A549 (cell line): ENCODE data around the gene TMPRSS7.

ENCODE experiments used
- CHD2 ChIP-seq: fragments of 150-350 bp; IDR thresholded peaks from 2 replicates; pipeline ENCODE4 v1.6.1; 2014; ENCODE audit warnings: low read length; ENCODE audit not compliant: partially characterized antibody
- EP300 ChIP-seq, 2 experiments: fragments of >200 bp; sonication (Bioruptor Twin); formaldehyde crosslinking; IDR thresholded peaks; 2 replicates in 1 of 2; 3 replicates in 1 of 2; pipeline ENCODE4 v1.6.1; 2016 to 2017
- GATA3 ChIP-seq: IDR thresholded peaks from 2 replicates; pipeline ENCODE4 v1.6.1; 2012; ENCODE audit warnings: borderline replicate concordance
- JUNB ChIP-seq: fragments of >200 bp; sonication (Bioruptor Twin); formaldehyde crosslinking; IDR thresholded peaks from 2 replicates; pipeline ENCODE4 v1.6.1; 2016
- MAZ ChIP-seq: fragments of 150-350 bp; IDR thresholded peaks from 2 replicates; pipeline ENCODE4 v1.6.1; 2014; ENCODE audit warnings: antibody characterized with exemption, low read depth, low read length, borderline replicate concordance
- POLR2AphosphoS2 ChIP-seq: conservative IDR thresholded peaks from 2 replicates; pipeline ENCODE4 v1.6.1; 2012; ENCODE audit warnings: low read length, improper control_type of control experiment, inconsistent platforms
- RAD21 ChIP-seq, 2 experiments: fragments of >200 bp in 1 of 2; sonication (Bioruptor Twin) in 1 of 2; formaldehyde crosslinking in 1 of 2; IDR thresholded peaks in 1 of 2; conservative IDR thresholded peaks in 1 of 2; 2 replicates in 1 of 2; 3 replicates in 1 of 2; pipeline ENCODE4 v1.6.1; 2012 to 2018; ENCODE audit warnings: inconsistent platforms in 1 of 2
- RFX5 ChIP-seq: fragments of 450-650 bp; IDR thresholded peaks from 2 replicates; pipeline ENCODE4 v1.7.1; 2014; ENCODE audit warnings: antibody characterized with exemption, mild to moderate bottlenecking, moderate library complexity
- RNF2 ChIP-seq: fragments of 200-600 bp; sonication (generic); IDR thresholded peaks from 2 replicates; pipeline ENCODE4 v1.6.1; 2016; ENCODE audit warnings: low read depth, mild to moderate bottlenecking, antibody characterized with exemption, moderate library complexity, borderline replicate concordance
- SREBF2 ChIP-seq: fragments of 450-650 bp; IDR thresholded peaks from 2 replicates; pipeline ENCODE4 v1.6.1; 2014; ENCODE audit warnings: mild to moderate bottlenecking, moderate library complexity
- TF ChIP-seq, protein P1 (sequence below): fragments of >200 bp; sonication (Bioruptor Twin); formaldehyde crosslinking; IDR thresholded peaks from 3 replicates; pipeline ENCODE4 v1.5.1; 2016
- TF ChIP-seq, protein P2 (sequence below): fragments of 450-650 bp; IDR thresholded peaks from 2 replicates; pipeline ENCODE4 v1.6.1; 2014; ENCODE audit warnings: antibody characterized with exemption

GRCh38 chr3:112035241-112035640 lies 705 bp downstream of the TMPRSS7 start:
- no peak for TF ChIP-seq SREBF2
- TF ChIP-seq JUNB, result no peak
- TF ChIP-seq CHD2, result no peak
- TF ChIP-seq EP300 (IDR thresholded peaks at IDR 0.05), result no peak
- no peak for TF ChIP-seq MAZ
- no peak for TF ChIP-seq RFX5
- TF ChIP-seq, protein P1, sequence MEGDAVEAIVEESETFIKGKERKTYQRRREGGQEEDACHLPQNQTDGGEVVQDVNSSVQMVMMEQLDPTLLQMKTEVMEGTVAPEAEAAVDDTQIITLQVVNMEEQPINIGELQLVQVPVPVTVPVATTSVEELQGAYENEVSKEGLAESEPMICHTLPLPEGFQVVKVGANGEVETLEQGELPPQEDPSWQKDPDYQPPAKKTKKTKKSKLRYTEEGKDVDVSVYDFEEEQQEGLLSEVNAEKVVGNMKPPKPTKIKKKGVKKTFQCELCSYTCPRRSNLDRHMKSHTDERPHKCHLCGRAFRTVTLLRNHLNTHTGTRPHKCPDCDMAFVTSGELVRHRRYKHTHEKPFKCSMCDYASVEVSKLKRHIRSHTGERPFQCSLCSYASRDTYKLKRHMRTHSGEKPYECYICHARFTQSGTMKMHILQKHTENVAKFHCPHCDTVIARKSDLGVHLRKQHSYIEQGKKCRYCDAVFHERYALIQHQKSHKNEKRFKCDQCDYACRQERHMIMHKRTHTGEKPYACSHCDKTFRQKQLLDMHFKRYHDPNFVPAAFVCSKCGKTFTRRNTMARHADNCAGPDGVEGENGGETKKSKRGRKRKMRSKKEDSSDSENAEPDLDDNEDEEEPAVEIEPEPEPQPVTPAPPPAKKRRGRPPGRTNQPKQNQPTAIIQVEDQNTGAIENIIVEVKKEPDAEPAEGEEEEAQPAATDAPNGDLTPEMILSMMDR, result no peak
- TF ChIP-seq, protein P2, sequence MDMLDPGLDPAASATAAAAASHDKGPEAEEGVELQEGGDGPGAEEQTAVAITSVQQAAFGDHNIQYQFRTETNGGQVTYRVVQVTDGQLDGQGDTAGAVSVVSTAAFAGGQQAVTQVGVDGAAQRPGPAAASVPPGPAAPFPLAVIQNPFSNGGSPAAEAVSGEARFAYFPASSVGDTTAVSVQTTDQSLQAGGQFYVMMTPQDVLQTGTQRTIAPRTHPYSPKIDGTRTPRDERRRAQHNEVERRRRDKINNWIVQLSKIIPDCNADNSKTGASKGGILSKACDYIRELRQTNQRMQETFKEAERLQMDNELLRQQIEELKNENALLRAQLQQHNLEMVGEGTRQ, result no peak
- TF ChIP-seq GATA3, result no peak
- TF ChIP-seq RAD21 (conservative IDR thresholded peaks at IDR 0.05 in 1 of 2, IDR thresholded peaks at IDR 0.05 in 1 of 2), result no peak
- no peak for TF ChIP-seq POLR2AphosphoS2
- no peak for TF ChIP-seq RNF2
